KMS-11 (cell line): ENCODE results near the gene TMEM18.

Experiments
- H2AFZ ChIP-seq: fragments of 200-600 bp; sonication (generic); 2 replicates; pipeline ENCODE4 v1.6.1; 2016; ENCODE audit warnings: antibody characterized with exemption, mixed run types, low read depth
- H3K27ac ChIP-seq: fragments of 200-600 bp; sonication (generic); 2 replicates; pipeline ENCODE4 v1.6.1; 2016; ENCODE audit warnings: mild to moderate bottlenecking, mixed run types
- H3K27me3 ChIP-seq: fragments of 200-600 bp; sonication (generic); 2 replicates; pipeline ENCODE4 v1.6.1; 2017; ENCODE audit warnings: mild to moderate bottlenecking, low read depth, mixed run types, moderate library complexity; ENCODE audit not compliant: insufficient read depth
- H3K36me3 ChIP-seq: fragments of 200-600 bp; sonication (generic); 2 replicates; pipeline ENCODE4 v1.6.1; 2017; ENCODE audit warnings: mild to moderate bottlenecking, mixed run types; ENCODE audit not compliant: insufficient read depth
- H3K4me1 ChIP-seq: fragments of 200-600 bp; sonication (generic); 2 replicates; pipeline ENCODE4 v1.6.1; 2016; ENCODE audit warnings: mild to moderate bottlenecking, low read depth, mixed run types; ENCODE audit not compliant: poor library complexity, severe bottlenecking
- H3K4me2 ChIP-seq: fragments of 200-600 bp; sonication (generic); 2 replicates; pipeline ENCODE4 v1.7.0; 2016; ENCODE audit warnings: mild to moderate bottlenecking, mixed run types
- H3K4me3 ChIP-seq: fragments of 200-600 bp; sonication (generic); IDR thresholded peaks from 2 replicates; pipeline ENCODE4 v1.6.1; 2017; ENCODE audit warnings: low read depth, low read length, mixed read lengths; ENCODE audit not compliant: insufficient read depth
- H3K79me2 ChIP-seq: fragments of 200-600 bp; sonication (generic); 2 replicates; pipeline ENCODE4 v1.6.1; 2016; ENCODE audit warnings: low read depth, mixed run types; ENCODE audit not compliant: insufficient read depth
- H3K9ac ChIP-seq: fragments of 200-600 bp; sonication (generic); 2 replicates; pipeline ENCODE4 v1.6.1; 2016; ENCODE audit warnings: mild to moderate bottlenecking, mixed run types
- H4K20me1 ChIP-seq: fragments of 200-600 bp; sonication (generic); 2 replicates; pipeline ENCODE4 v1.6.1; 2016; ENCODE audit warnings: mild to moderate bottlenecking, mixed run types; ENCODE audit not compliant: insufficient read depth
- TF ChIP-seq, protein P1 (sequence below): fragments of 200-600 bp; sonication (generic); conservative IDR thresholded peaks from 2 replicates; pipeline ENCODE4 v1.6.1; 2017; ENCODE audit warnings: low read depth, mild to moderate bottlenecking, antibody characterized with exemption, low read length, moderate library complexity, mixed read lengths

The TMEM18 gene

DNA sequence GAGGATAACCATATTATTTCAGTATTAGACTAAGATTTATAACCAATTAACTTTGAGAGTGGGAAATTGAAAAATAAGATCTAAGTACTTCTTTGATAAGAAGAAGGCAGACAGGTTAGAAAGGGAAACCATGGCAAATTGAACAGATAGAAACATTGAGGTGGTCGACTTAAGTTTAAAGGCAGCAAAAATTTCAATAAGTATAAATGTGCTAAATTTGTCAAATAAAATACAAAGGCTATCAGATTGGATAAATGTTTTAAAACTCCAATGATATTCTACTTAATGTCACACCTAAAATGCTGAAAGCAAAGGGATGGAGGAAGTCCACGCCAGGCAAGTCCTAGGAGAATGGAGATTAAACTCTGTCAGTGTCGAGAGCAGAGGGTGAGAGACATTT is 59.2 kb downstream of the TMEM18 start:
- H3K79me2 ChIP-seq, result no peaks in the 10 kb centered on the region
- no peaks in the 10 kb centered on the region for H3K27me3 ChIP-seq
- no peaks in the 10 kb centered on the region for H3K36me3 ChIP-seq
- no peaks in the 10 kb centered on the region for H3K4me1 ChIP-seq
- TF ChIP-seq, protein P1, sequence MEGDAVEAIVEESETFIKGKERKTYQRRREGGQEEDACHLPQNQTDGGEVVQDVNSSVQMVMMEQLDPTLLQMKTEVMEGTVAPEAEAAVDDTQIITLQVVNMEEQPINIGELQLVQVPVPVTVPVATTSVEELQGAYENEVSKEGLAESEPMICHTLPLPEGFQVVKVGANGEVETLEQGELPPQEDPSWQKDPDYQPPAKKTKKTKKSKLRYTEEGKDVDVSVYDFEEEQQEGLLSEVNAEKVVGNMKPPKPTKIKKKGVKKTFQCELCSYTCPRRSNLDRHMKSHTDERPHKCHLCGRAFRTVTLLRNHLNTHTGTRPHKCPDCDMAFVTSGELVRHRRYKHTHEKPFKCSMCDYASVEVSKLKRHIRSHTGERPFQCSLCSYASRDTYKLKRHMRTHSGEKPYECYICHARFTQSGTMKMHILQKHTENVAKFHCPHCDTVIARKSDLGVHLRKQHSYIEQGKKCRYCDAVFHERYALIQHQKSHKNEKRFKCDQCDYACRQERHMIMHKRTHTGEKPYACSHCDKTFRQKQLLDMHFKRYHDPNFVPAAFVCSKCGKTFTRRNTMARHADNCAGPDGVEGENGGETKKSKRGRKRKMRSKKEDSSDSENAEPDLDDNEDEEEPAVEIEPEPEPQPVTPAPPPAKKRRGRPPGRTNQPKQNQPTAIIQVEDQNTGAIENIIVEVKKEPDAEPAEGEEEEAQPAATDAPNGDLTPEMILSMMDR, result no peak
- no peak overlapping the region for H3K4me2 ChIP-seq
- H3K4me3 ChIP-seq, result no peak overlapping the region
- H4K20me1 ChIP-seq, result no peaks in the 10 kb centered on the region
- no peak overlapping the region for H3K27ac ChIP-seq
- no peak overlapping the region for H2AFZ ChIP-seq
- no peak overlapping the region for H3K9ac ChIP-seq
